Measurements from ENCODE around the gene ARFGAP2.

DNA sequence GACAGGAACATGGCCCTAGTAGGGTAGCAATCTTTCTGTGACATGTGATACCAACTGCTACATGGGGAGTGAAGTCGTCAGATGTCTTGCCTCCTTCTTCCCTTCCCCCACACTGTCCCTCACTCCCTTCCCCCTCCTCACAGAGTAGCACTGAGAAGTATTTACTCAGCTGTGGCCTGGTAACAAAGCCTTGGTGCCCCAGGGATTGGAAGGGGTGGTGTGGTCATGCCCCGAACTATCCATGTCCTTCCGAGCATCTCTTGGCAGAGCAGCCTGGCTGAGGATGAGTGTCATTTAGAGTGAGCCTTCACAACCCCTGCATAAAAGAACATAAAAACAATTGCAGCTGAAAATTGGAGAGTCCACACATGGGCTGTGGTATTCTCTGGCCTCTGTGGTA, 46.1 kb downstream of the ARFGAP2 start:
- TF ChIP-seq XRCC5 (IDR thresholded peaks at IDR 0.05; ENCODE audit: low read depth, low read length) (no peak), ZNF274 (IDR thresholded peaks at IDR 0.05; ENCODE audit: borderline replicate concordance, low read depth, low read length) (no peak), ZNF644 (tag; IDR thresholded peaks at IDR 0.05; ENCODE audit: low read depth) (no peak), TAF1 (IDR thresholded peaks at IDR 0.05; ENCODE audit: control insufficient read depth, extremely low read depth, insufficient read depth, low read length, severe bottlenecking) (no peak), HDGF (IDR thresholded peaks at IDR 0.05) (no peak), ILF3 (IDR thresholded peaks at IDR 0.05; ENCODE audit: borderline replicate concordance) (no peak), NFIX (CRISPR knock-in tag; IDR thresholded peaks at IDR 0.05; ENCODE audit: low read depth) (no peak)
- TF ChIP-seq, protein P1, sequence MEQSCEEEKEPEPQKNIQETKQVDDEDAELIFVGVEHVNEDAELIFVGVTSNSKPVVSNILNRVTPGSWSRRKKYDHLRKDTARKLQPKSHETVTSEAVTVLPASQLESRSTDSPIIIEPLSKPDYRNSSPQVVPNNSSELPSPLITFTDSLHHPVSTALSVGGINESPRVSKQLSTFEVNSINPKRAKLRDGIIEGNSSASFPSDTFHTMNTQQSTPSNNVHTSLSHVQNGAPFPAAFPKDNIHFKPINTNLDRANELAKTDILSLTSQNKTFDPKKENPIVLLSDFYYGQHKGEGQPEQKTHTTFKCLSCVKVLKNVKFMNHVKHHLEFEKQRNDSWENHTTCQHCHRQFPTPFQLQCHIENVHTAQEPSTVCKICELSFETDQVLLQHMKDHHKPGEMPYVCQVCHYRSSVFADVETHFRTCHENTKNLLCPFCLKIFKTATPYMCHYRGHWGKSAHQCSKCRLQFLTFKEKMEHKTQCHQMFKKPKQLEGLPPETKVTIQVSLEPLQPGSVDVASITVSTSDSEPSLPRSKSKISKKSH (CRISPR knock-in tag; IDR thresholded peaks at IDR 0.05) = no peak
- TF ChIP-seq, protein P2, sequence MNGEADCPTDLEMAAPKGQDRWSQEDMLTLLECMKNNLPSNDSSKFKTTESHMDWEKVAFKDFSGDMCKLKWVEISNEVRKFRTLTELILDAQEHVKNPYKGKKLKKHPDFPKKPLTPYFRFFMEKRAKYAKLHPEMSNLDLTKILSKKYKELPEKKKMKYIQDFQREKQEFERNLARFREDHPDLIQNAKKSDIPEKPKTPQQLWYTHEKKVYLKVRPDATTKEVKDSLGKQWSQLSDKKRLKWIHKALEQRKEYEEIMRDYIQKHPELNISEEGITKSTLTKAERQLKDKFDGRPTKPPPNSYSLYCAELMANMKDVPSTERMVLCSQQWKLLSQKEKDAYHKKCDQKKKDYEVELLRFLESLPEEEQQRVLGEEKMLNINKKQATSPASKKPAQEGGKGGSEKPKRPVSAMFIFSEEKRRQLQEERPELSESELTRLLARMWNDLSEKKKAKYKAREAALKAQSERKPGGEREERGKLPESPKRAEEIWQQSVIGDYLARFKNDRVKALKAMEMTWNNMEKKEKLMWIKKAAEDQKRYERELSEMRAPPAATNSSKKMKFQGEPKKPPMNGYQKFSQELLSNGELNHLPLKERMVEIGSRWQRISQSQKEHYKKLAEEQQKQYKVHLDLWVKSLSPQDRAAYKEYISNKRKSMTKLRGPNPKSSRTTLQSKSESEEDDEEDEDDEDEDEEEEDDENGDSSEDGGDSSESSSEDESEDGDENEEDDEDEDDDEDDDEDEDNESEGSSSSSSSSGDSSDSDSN (IDR thresholded peaks at IDR 0.05; ENCODE audit: borderline replicate concordance in 1 of 2, low read depth in 2 of 2, low read length in 2 of 2) = no peak
